ENCODE data around the gene EZH1.

- TF ChIP-seq, protein P1, sequence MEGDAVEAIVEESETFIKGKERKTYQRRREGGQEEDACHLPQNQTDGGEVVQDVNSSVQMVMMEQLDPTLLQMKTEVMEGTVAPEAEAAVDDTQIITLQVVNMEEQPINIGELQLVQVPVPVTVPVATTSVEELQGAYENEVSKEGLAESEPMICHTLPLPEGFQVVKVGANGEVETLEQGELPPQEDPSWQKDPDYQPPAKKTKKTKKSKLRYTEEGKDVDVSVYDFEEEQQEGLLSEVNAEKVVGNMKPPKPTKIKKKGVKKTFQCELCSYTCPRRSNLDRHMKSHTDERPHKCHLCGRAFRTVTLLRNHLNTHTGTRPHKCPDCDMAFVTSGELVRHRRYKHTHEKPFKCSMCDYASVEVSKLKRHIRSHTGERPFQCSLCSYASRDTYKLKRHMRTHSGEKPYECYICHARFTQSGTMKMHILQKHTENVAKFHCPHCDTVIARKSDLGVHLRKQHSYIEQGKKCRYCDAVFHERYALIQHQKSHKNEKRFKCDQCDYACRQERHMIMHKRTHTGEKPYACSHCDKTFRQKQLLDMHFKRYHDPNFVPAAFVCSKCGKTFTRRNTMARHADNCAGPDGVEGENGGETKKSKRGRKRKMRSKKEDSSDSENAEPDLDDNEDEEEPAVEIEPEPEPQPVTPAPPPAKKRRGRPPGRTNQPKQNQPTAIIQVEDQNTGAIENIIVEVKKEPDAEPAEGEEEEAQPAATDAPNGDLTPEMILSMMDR (conservative IDR thresholded peaks at IDR 0.05; ENCODE audit: low read depth, low read length) = no peak
- no peak; the same call in 1 of the 2 replicates for TF ChIP-seq RAD21 (IDR thresholded peaks at IDR 0.05; ENCODE audit: low read length)
- TF ChIP-seq, protein P2, sequence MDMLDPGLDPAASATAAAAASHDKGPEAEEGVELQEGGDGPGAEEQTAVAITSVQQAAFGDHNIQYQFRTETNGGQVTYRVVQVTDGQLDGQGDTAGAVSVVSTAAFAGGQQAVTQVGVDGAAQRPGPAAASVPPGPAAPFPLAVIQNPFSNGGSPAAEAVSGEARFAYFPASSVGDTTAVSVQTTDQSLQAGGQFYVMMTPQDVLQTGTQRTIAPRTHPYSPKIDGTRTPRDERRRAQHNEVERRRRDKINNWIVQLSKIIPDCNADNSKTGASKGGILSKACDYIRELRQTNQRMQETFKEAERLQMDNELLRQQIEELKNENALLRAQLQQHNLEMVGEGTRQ (IDR thresholded peaks at IDR 0.05; ENCODE audit: low read depth, low read length) = no peak
Measured at GRCh38 chr17:42675965-42676423, 68.8 kb downstream of the EZH1 start.

Measured in IMR-90 (cell line).